ENCODE data around the gene VPS37B.

Gene VPS37B

DNA sequence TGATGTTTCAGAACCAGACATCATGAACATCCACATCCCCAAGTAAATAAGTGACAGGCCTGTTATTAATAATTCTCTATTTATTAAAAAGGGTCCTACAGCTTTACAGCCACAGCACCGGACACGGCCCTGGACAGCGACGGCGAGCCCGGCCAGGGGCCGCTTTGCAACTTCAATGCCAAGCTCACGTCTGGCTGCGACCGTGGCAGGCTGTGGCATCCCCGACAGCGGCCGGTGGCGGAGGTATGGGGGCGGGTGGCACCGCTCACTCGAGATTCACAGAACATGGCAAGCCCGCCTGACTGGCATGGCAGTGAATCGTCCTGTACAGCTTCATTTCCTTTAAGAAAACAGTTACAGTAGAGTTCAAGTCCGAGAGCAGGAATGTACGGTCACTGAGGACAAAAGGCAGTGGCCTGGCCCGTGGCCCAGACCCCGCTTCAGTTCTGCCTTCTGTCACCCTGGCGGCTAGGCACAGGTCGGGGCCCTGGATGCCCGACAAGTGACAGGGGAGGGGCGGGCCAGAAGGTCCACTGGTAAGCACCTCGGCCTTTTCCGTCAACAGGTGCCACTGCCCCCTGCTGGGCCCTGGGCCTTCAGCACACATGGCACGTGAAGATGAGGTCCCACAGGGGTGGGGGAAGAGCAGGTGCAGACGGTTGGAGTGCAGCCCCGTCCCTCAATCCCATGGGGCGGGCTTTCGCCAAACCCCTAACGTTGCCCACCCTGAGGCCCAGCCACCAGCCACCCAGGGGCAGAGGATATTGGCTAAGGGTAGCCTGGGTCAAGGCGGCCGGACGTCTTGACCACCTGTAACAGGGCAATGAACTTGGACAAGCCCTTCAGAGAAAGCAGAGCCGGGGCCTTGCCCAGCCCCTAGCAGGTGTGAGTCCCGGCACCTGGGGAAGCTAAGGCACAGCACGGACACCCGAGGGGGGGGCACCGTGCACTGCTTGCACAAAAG, 30.4 kb downstream of the VPS37B start:
- no peak for DNase-seq

DNA sequence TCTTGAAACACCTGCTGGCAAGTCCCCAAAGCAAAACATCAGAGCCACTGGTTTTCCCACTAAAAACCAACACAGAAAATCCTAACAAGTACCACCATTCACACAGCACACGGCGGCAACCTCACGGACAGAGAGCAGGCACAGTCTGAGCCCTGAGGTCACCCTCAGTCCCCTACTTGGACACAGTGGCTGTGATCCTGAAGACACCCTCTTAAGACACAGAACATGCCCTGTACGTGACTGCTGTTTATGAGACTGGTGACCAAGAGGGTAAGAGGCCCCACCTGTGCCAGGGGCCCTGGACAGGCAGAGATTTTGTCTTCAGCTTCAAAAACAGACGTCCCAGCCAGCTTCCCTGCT, 31.1 kb downstream of the VPS37B start:
- DNase-seq, result no peak

GRCh38 chr12:122862872-122863701, 32.8 kb downstream of the VPS37B start:
- no peak for DNase-seq

DNA sequence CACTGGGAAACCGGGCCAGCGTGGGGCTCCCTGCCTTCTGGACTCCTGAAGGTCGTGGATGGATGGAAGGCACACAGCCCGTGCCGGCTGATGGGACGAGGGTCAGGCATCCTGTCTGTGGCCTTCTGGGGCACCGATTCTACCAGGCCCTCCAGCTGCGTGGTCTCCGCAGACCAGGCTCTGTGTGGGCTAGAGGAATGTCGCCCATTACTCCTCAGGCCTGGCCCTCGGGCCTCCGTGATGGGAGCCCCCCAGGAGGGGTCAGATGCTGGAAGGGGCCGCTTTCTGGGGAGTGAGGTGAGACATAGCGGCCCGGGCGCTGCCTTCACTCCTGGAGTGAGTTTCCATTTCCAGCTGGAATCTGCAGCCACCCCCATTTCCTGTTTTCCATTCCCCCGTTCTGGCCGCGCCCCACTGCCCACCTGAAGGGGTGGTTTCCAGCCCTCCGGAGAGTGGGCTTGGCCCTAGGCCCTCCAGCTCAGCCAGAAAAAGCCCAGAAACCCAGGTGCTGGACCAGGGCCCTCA, 33.8 kb downstream of the VPS37B start:
- no peak for DNase-seq

DNA sequence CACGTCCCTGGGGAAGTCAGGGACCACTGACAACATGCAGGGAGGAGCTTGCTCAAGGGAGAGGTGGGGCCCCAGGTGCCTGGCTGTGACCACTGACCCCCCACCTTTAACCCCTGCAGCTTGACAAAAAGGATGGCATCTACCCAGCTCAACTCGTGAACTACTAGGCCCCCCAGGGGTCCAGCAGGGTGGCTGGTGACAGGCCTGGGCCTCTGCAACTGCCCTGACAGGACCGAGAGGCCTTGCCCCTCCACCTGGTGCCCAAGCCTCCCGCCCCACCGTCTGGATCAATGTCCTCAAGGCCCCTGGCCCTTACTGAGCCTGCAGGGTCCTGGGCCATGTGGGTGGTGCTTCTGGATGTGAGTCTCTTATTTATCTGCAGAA, 34.3 kb downstream of the VPS37B start:
- no peak for DNase-seq

GRCh38 chr12:122860854-122861586, 34.9 kb downstream of the VPS37B start:
- no peak for DNase-seq

- DNase-seq, result peak; percentile 87
These were observed 35.7 kb downstream of the VPS37B start for GRCh38 chr12:122860040-122860853.

DNA sequence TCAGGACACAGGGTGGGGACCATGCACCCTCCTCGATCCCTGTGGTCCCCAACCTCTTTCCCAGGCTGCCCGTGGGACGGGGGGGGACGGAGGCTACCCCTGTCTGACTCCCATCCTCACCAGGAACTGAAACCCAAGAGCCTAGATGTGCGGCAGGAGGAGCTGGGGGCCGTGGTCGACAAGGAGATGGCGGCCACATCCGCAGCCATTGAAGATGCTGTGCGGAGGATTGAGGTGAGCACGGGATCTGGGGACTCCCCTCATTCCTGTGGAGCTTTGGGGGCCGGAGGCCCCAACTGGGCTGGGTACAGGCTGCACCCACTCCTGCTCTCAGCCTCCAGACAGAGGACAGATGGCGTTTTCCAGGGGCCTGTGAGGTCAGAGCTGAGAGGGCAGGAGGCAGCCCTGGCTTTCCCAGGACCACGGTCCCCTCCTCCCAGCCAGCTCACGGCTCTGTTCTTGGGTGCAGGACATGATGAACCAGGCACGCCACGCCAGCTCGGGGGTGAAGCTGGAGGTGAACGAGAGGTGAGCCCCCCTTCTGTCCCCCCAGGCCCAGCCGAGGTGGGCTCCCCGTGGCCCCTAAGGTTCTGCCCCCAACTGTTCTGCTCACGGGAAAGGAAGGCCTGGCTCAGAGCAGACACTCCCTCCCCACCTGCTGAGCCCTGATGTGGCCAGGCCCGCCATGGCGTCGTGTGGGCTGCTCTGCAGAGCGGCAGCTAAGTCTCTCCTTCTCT, 36.5 kb downstream of the VPS37B start:
- no peak for DNase-seq

DNA sequence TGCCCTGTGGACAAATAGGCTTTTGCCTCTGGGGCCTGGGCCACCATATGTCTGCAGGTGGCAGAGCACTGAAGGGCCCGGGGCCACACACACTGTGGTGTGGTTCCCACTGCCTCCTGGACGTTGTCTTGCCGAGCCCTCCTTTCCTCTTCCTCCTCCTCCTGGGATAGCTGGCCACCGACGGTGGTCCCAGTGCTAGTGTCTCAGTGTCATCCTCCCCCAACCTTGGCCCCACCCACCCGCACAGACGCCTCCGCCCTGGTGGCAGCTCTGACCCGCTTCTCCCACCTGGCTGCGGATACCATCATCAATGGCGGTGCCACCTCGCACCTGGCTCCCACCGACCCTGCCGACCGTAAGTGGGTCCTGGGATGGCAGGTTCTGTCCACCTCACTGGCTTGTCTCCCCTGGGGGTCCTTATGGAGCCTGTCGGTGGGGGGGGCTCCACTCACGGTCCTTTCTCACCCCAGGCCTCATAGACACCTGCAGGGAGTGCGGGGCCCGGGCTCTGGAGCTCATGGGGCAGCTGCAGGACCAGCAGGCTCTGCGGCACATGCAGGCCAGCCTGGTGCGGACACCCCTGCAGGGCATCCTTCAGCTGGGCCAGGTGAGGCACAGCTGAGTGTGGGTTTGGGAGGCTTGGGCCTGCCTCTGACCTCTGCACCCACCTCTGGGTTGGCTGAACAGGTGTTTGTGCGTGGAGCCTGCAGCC, 37.2 kb downstream of the VPS37B start:
- DNase-seq, result no peak

DNA sequence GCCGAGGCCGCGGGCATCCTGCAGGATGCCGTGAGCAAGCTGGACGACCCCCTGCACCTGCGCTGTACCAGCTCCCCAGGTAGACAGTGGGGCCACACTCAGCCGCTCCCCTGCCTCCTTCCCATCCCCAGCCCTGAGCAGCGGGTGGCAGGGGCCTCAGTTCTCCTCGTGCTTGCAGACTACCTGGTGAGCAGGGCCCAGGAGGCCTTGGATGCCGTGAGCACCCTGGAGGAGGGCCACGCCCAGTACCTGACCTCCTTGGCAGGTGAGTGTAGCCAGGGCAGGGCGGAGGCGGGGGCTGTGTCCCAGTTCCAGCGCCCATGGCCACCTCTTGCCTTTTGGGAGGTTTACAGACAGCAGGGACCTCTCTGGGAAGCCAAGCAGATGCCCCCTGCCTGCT, 37.8 kb downstream of the VPS37B start:
- DNase-seq, result no peak

DNA sequence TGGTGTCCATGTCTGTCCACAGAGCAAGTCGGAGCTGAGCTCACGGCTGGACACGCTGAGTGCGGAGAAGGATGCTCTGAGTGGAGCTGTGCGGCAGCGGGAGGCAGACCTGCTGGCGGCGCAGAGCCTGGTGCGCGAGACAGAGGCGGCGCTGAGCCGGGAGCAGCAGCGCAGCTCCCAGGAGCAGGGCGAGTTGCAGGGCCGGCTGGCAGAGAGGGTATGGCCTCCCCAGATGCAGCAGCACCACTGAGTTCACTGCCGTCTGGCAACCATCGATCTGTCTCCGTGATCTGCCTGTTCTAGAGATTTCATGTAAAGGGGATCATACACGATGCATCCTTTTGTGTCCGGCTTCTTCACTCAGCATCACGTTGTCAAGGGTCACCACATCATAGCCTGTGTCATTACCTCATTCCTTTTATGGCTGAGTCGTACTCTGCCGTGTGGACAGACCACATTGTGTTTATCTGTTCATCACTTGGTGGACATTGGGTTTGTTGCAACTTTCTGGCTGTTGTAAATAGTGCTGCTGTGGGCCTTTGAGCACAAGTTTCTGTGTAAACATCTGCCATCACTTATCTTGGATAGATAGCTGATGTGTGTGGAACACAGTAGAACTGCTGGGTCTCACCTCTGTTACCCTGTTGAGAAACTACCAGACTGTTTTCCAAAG, 38.8 kb downstream of the VPS37B start:
- DNase-seq, result no peak

DNA sequence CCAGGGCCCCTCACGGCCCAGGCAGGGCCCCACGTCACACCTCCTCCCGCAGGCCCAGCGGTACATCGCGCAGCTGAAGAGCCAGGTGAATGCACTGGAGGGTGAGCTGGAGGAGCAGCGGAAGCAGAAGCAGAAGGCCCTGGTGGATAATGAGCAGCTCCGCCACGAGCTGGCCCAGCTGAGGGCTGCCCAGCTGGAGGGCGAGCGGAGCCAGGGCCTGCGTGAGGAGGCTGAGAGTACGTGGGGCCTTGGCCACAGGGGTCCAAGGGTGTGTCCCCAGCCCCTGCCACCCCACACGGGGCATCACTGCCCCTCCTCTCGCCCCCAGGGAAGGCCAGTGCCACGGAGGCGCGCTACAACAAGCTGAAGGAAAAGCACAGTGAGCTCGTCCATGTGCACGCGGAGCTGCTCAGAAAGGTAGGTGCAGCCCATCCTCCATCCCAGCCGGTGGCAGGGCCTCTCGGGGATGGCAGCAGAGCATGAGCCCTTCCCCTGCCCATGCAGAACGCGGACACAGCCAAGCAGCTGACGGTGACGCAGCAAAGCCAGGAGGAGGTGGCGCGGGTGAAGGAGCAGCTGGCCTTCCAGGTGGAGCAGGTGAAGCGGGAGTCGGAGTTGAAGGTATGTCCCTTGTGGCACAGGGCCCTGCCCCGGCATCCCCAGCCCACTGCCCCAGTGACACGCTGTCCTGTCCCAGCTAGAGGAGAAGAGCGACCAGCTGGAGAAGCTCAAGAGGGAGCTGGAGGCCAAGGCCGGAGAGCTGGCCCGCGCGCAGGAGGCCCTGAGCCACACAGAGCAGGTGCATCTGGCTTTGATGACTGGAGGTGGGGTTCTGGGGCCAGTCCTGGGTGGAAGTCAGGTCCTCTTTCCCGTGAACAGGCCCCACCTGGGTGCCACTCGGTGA, 39.7 kb downstream of the VPS37B start:
- DNase-seq, result no peak

DNA sequence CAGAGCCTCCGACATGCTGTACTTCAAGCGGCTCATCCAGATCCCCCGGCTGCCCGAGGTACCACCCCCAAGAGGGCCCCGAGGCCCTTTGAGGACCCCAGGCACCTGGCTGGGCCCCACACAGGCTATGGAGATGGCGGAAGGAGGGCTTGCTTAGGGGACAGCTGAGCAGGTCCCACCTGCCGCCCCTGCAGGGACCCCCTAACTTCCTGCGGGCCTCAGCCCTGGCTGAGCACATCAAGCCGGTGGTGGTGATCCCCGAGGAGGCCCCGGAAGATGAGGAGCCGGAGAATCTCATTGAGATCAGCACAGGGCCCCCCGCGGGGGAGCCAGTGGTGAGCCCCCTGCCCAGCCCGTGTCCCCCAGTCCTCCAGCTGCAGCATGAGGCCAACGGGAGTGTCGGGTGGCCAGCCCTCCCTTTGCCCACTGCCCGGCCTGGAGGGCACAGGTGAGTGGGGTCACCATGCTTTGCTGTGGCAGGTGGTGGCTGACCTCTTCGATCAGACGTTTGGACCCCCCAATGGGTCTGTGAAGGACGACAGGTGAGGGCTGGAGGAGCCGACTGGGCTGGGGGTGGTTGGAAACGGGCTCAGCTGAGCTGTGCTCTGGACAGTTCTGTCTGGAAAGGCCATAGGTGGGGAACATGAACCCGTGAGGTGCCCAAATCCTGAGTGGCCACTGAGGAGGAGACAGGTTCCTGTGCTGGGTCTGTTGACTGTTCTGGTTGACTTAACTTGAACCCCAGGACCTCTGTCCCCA, 40.7 kb downstream of the VPS37B start:
- no peak for DNase-seq

DNA sequence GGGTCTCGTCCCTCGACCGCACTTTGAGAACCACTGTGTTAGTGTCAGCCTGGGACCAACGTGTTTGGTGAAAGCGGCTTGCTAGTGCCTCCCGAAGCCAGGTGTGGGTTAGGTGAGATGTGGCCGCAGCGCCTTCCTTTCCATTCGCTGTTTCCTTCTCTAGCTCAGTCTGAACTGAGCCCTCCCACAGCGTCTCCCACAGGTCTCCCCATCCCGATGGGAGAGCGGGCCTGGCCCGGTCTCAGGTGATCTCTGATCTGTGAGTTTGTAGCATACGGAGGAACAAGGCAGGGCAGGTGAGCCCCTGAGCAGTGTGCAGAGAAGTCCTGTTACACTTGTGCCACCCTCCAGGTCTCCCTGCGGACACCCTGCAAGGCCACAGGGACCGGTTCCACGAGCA, 41.4 kb downstream of the VPS37B start:
- no peak for DNase-seq

- DNase-seq, result no peak
These were observed 42.2 kb downstream of the VPS37B start for GRCh38 chr12:122853582-122854245.

GRCh38 chr12:122852336-122853275, 43.3 kb downstream of the VPS37B start:
- DNase-seq, result no peak
